Endodermal cell (in vitro differentiated cells): ENCODE data around the gene HOXD4. TPM values are rescaled to one million over a fixed set of nuclear protein-coding genes. Genes with fewer than 3 reads are reported as not detected.
A peak's percentile ranks its signal among the peaks of the same experiment; 100 is the strongest.

Experiments used
- DNase-seq: peaks from one replicate; pipeline ENCODE4 v3.0.0-alpha.2; 2017
- H3K27ac ChIP-seq: 2 replicates; pipeline ENCODE4 v1.5.1; 2013; ENCODE audit warnings: mild to moderate bottlenecking, low read depth, low read length, moderate library complexity
- H3K27me3 ChIP-seq: 2 replicates; pipeline ENCODE4 v1.6.1; 2013; ENCODE audit warnings: mild to moderate bottlenecking, low read length, moderate library complexity; ENCODE audit not compliant: insufficient read depth, control insufficient read depth, poor library complexity, severe bottlenecking
- H3K36me3 ChIP-seq: 2 replicates; pipeline ENCODE4 v1.7.0; 2013; ENCODE audit warnings: mild to moderate bottlenecking, low read length, moderate library complexity; ENCODE audit not compliant: control insufficient read depth, insufficient read depth
- H3K4me1 ChIP-seq: one replicate; pipeline ENCODE4 v1.7.0; 2013; ENCODE audit warnings: low read length; ENCODE audit not compliant: control insufficient read depth, insufficient read depth
- H3K4me3 ChIP-seq: 2 replicates; pipeline ENCODE4 v1.5.1; 2013; ENCODE audit warnings: mild to moderate bottlenecking, low read length, moderate library complexity
- H3K9ac ChIP-seq: 2 replicates; pipeline ENCODE4 v1.6.1; 2013; ENCODE audit warnings: mild to moderate bottlenecking, low read length, moderate library complexity; ENCODE audit not compliant: poor library complexity, severe bottlenecking; ENCODE audit errors: extremely low read depth
- H3K9me3 ChIP-seq: 2 replicates; pipeline ENCODE4 v1.6.1; 2013; ENCODE audit warnings: mild to moderate bottlenecking, low read length, moderate library complexity; ENCODE audit not compliant: control insufficient read depth
- H3K27ac Mint-ChIP-seq: 2 replicates; pipeline ENCODE4 v1.8.0; 2020; ENCODE audit warnings: mixed read lengths
- H3K27me3 Mint-ChIP-seq: 2 replicates; pipeline ENCODE4 v1.8.0; 2021; ENCODE audit warnings: mild to moderate bottlenecking, mixed read lengths; ENCODE audit not compliant: insufficient read depth
- H3K36me3 Mint-ChIP-seq: 2 replicates; pipeline ENCODE4 v1.8.0; 2020; ENCODE audit warnings: low read depth, mixed read lengths
- H3K4me1 Mint-ChIP-seq: 2 replicates; pipeline ENCODE4 v1.8.0; 2020; ENCODE audit warnings: mixed read lengths
- H3K4me3 Mint-ChIP-seq: 2 replicates; pipeline ENCODE4 v1.8.0; 2020; ENCODE audit warnings: mild to moderate bottlenecking, moderate library complexity, mixed read lengths
- H3K9me3 Mint-ChIP-seq: 2 replicates; pipeline ENCODE4 v1.8.0; 2020; ENCODE audit warnings: mild to moderate bottlenecking, mixed read lengths
- WGBS, 2 experiments: methylation state at CpG; one replicate each; pipeline versions ENCODE4 v1.1.5 to v1.1.7; 2013; ENCODE audit warnings: missing lambda C conversion rate in 2 of 2, mixed read lengths in 1 of 2; ENCODE audit not compliant: insufficient coverage in 1 of 2, insufficient read length in 1 of 2; 5-methylcytosine and 5-hydroxymethylcytosine counted together
- total RNA-seq, 2 donors: library from RNA; stranded (reverse); fragmentation: NEBNext Ultra II Directional in 1 of 2; extraction: Animal tissue kit (Norgen Biotek cat#: 25700) in 1 of 2; gene quantifications; 2 replicates in 1 of 2; 3 replicates in 1 of 2; pipeline ENCODE4 v1.2.1, GENCODE V29; 2021
- TF ChIP-seq, protein P1 (sequence below): fragments of 200-600 bp; sonication (generic); conservative IDR thresholded peaks from 2 replicates; pipeline ENCODE4 v1.5.0; 2021; ENCODE audit warnings: antibody characterized with exemption, mild to moderate bottlenecking

Gene HOXD4
- total RNA-seq, 2 donors from 2014 or later: not detected

- 17% methylated on average over 4 of the region's 7 CpGs; no CpG with 5 or more reads in 1 of the 2 experiments for WGBS, 2 experiments
- H3K27ac Mint-ChIP-seq: no peak overlapping the region
- Histone ChIP-seq H3K9ac (no peak overlapping the region), H3K9me3 (no peaks in the 10 kb centered on the region), H3K36me3 (no peaks in the 10 kb centered on the region), H3K27me3 (peaks cover 99% of the 10 kb centered on the region), H3K27ac (no peak overlapping the region), H3K4me1 (no peaks in the 10 kb centered on the region), H3K4me3 (no peak overlapping the region)
- no peak overlapping the region for H3K4me3 Mint-ChIP-seq
- peaks cover 35% of the 10 kb centered on the region for H3K4me1 Mint-ChIP-seq
- TF ChIP-seq, protein P1, sequence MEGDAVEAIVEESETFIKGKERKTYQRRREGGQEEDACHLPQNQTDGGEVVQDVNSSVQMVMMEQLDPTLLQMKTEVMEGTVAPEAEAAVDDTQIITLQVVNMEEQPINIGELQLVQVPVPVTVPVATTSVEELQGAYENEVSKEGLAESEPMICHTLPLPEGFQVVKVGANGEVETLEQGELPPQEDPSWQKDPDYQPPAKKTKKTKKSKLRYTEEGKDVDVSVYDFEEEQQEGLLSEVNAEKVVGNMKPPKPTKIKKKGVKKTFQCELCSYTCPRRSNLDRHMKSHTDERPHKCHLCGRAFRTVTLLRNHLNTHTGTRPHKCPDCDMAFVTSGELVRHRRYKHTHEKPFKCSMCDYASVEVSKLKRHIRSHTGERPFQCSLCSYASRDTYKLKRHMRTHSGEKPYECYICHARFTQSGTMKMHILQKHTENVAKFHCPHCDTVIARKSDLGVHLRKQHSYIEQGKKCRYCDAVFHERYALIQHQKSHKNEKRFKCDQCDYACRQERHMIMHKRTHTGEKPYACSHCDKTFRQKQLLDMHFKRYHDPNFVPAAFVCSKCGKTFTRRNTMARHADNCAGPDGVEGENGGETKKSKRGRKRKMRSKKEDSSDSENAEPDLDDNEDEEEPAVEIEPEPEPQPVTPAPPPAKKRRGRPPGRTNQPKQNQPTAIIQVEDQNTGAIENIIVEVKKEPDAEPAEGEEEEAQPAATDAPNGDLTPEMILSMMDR: no peak
- H3K36me3 Mint-ChIP-seq: no peaks in the 10 kb centered on the region
- no peaks in the 10 kb centered on the region for H3K9me3 Mint-ChIP-seq
- DNase-seq: peak; percentile 41
- H3K27me3 Mint-ChIP-seq: peaks cover 95% of the 10 kb centered on the region
These were observed 48.2 kb upstream of the HOXD4 start for GRCh38 chr2:176103194-176103593.

DNA sequence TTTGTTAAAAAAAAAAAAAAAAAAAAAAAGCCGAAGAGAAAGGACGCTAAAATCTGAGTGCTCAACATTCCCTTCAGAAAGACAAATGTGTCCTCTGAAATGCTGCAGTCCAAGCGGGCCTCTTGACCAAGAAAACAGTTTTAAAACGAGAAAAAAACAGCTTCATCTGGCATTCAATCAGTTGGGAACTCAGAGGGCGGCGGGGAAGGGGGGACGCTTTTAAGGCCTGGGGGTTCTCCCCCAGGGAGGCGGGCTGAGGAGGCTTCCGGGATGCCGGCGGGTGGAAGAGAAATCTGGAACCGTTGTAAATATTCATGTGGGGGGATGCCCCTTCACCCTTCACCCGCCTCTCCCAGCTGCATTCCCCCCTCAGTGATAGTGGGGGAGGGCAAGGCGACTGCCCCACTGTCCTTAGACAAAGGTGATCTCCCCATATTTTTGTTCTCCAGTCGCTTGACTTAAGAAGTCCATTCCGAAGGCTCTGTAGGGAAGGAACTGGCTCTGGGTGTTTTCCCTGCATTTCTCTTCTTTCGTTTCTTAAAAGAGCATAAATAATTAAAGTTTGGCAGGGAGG lies 47.5 kb upstream of the HOXD4 start:
- no peaks in the 10 kb centered on the region for H3K4me1 ChIP-seq
- no peak overlapping the region for H3K27ac Mint-ChIP-seq
- no peak overlapping the region for H3K9ac ChIP-seq
- H3K27me3 Mint-ChIP-seq: peaks cover 95% of the 10 kb centered on the region
- H3K4me1 Mint-ChIP-seq: peaks cover 32% of the 10 kb centered on the region
- H3K4me3 Mint-ChIP-seq: peak overlapping the region; percentile 41
- no peaks in the 10 kb centered on the region for H3K9me3 Mint-ChIP-seq
- H3K36me3 Mint-ChIP-seq: no peaks in the 10 kb centered on the region
- peak; percentile 56 for DNase-seq
- peaks cover 99% of the 10 kb centered on the region for H3K27me3 ChIP-seq
- TF ChIP-seq, protein P1: no peak
- WGBS, 2 experiments: 2 to 3% methylated on average over 7 to 13 of the region's 17 CpGs
- peak overlapping the region; percentile 27 for H3K4me3 ChIP-seq
- H3K27ac ChIP-seq: no peak overlapping the region
- no peaks in the 10 kb centered on the region for H3K36me3 ChIP-seq
- H3K9me3 ChIP-seq: no peaks in the 10 kb centered on the region

DNA sequence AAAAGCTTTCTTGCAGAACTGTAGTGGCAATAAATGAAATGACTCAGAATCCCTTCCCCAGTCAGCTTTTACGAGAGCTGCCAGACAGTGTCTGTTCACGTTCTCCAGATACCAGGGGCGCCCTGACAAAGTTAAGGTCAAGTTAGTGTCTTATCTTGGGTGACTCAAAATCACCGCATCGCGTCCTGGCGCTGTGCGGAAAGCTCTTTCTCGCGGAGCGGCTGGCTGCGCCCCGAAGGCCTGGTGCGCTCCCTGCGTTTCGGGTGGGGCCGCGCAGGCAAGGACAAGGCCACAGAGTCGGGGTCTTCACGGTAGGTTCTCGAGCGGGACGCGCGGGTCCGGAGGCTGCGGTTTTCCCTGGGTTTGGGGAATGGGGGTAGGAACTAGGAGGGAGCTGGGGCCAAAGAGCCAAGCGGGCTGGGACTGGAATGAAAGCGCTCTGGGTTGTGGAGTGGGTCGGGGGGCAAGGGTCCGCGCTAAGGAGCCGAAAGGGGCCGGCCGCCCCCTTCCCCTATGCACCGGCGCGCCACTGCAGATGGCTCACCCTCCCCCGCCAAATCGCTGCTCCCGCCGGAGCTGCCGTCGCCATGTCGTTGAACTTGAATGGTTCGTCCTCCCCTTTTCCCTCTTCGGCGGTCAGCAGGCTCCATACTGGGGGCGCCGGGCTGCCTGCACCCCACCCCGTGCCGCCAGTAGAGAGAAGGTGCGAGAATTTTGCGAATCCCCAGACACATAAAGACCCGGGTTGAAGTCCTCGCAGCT lies 46.9 kb upstream of the HOXD4 start:
- Mint-ChIP-seq H3K9me3 (no peaks in the 10 kb centered on the region), H3K36me3 (no peaks in the 10 kb centered on the region), H3K27me3 (peaks cover 95% of the 10 kb centered on the region), H3K27ac (no peak overlapping the region), H3K4me3 (peak overlapping the region; percentile 41), H3K4me1 (peaks cover 28% of the 10 kb centered on the region)
- Histone ChIP-seq H3K27ac (no peak overlapping the region), H3K4me1 (no peaks in the 10 kb centered on the region), H3K4me3 (peak overlapping the region; percentile 27), H3K36me3 (no peaks in the 10 kb centered on the region), H3K27me3 (peaks cover 99% of the 10 kb centered on the region), H3K9ac (no peak overlapping the region), H3K9me3 (no peaks in the 10 kb centered on the region)
- 2% methylated on average over 10 to 56 of the region's 56 CpGs for WGBS, 2 experiments
- TF ChIP-seq, protein P1: no peak
- DNase-seq: peak; percentile 76
